HCT116 (cell line): Measurements from ENCODE around the gene GALNT17. TPM values are rescaled to one million over a fixed set of nuclear protein-coding genes. Genes with fewer than 3 reads are reported as not detected.

Experiments
- ATAC-seq: fragments of 200-7000 bp; cut with Tn5 transposase; 2 replicates; pipeline ENCODE4 v1.9.1; 2020; ENCODE audit warnings: mild to moderate bottlenecking, moderate library complexity
- BruUV-seq: library from RNA; stranded (reverse); fragments of 400-500 nt; replicated peaks from 2 replicates; lab custom pipeline; 2021; lab: Mats Ljungman, UMichigan
- CTCF ChIA-PET: fragments of 300-600 bp; sonication (Branson Sonifier 250); formaldehyde crosslinking; loops from one replicate; lab custom pipeline; 2021; ENCODE audit warnings: antibody characterized with exemption; lab: Charles Lee
- POLR2A ChIA-PET: fragments of 300-600, 350-600 bp; sonication (Branson Sonifier 250); formaldehyde crosslinking; loops from one replicate; lab custom pipeline; 2021; ENCODE audit warnings: antibody characterized with exemption; lab: Charles Lee
- RAD21 ChIA-PET, 2 experiments: fragments of 300-600 bp; sonication (Branson Sonifier 250); formaldehyde crosslinking; loops; one replicate each; lab custom pipeline; 2023; ENCODE audit warnings: low total read pairs in 2 of 2; ENCODE audit not compliant: uncharacterized antibody in 2 of 2, unreplicated experiment in 2 of 2, low non-redundant PET in 1 of 2; lab: Charles Lee
- DNase-seq: peaks from one replicate; pipeline ENCODE4 v3.0.0-alpha.2; 2010; ENCODE audit warnings: low read depth, low spot score
- H2AFZ ChIP-seq: fragments of 200-600 bp; shearing (Covaris generic), sonication (generic); 2 replicates; pipeline ENCODE4 v1.6.1; 2017; ENCODE audit warnings: low read depth, mixed run types, mixed read lengths, antibody characterized with exemption, low read length; ENCODE audit not compliant: poor library complexity, severe bottlenecking
- H3K27ac ChIP-seq: 2 replicates; pipeline ENCODE4 v1.5.1; 2012; ENCODE audit warnings: low read depth, low read length
- H3K27me3 ChIP-seq: fragments of 200-600 bp; sonication (generic); 2 replicates; pipeline ENCODE4 v1.6.1; 2016; ENCODE audit warnings: mixed run types, low read length, mixed read lengths; ENCODE audit not compliant: insufficient read depth
- H3K36me3 ChIP-seq, 2 experiments: fragments of 200-500 bp in 1 of 2; fragments of 200-600 bp in 1 of 2; sonication (Bioruptor generic) in 1 of 2; sonication (generic) in 1 of 2; 2 replicates each; pipeline versions ENCODE4 v1.5.1 to v1.6.1; 2014 to 2016; ENCODE audit warnings: low read length in 2 of 2, inconsistent platforms in 1 of 2, mixed read lengths in 1 of 2, mixed run types in 1 of 2; ENCODE audit not compliant: insufficient read depth in 2 of 2, control insufficient read depth in 1 of 2
- H3K4me1 ChIP-seq, 2 experiments: fragments of 200-600 bp in 1 of 2; sonication (generic) in 1 of 2; 2 replicates each; pipeline versions ENCODE4 v1.5.1 to v1.6.1; 2012 to 2017; ENCODE audit warnings: low read length in 2 of 2, inconsistent platforms in 1 of 2, mild to moderate bottlenecking in 1 of 2, mixed read lengths in 1 of 2, mixed run types in 1 of 2, moderate library complexity in 1 of 2; ENCODE audit not compliant: insufficient read depth in 2 of 2, control insufficient read depth in 1 of 2
- H3K4me2 ChIP-seq: fragments of 200-600 bp; sonication (generic); 2 replicates; pipeline ENCODE4 v1.6.1; 2017; ENCODE audit warnings: mixed run types, low read length, mixed read lengths
- H3K4me3 ChIP-seq, 2 experiments: fragments of 200-600 bp in 1 of 2; sonication (generic) in 1 of 2; replicated peaks in 1 of 2; 2 replicates each; pipeline ENCODE4 v1.5.1; 2011 to 2016; ENCODE audit warnings: low read length in 2 of 2, control low read depth in 1 of 2, low read depth in 1 of 2, mild to moderate bottlenecking in 1 of 2, mixed read lengths in 1 of 2, mixed run types in 1 of 2
- H3K79me2 ChIP-seq: fragments of 200-600 bp; sonication (generic); 2 replicates; pipeline ENCODE4 v1.6.1; 2017; ENCODE audit warnings: mild to moderate bottlenecking, mixed run types, low read length, moderate library complexity, mixed read lengths; ENCODE audit not compliant: insufficient read depth
- H3K9ac ChIP-seq: fragments of 200-600 bp; sonication (generic); 2 replicates; pipeline ENCODE4 v1.6.1; 2016; ENCODE audit warnings: low read length, mixed read lengths
- H3K9me2 ChIP-seq: fragments of 200-600 bp; sonication (generic), shearing (Covaris generic); 2 replicates; pipeline ENCODE4 v1.6.1; 2017; ENCODE audit warnings: mixed run types, mild to moderate bottlenecking, moderate library complexity; ENCODE audit not compliant: insufficient read depth
- H3K9me3 ChIP-seq, 2 experiments: fragments of 200-500 bp in 1 of 2; fragments of 200-600 bp in 1 of 2; sonication (Bioruptor generic) in 1 of 2; sonication (generic) in 1 of 2; 2 replicates each; pipeline ENCODE4 v1.6.1; 2014 to 2017; ENCODE audit warnings: low read length in 2 of 2, mixed read lengths in 2 of 2, inconsistent platforms in 1 of 2, low read depth in 1 of 2, mild to moderate bottlenecking in 1 of 2, mixed run types in 1 of 2, moderate library complexity in 1 of 2; ENCODE audit not compliant: control insufficient read depth in 1 of 2, insufficient read depth in 1 of 2
- H4K20me1 ChIP-seq: fragments of 200-600 bp; sonication (generic), shearing (Covaris generic); 2 replicates; pipeline ENCODE4 v1.6.1; 2017; ENCODE audit warnings: mixed run types, mild to moderate bottlenecking, moderate library complexity; ENCODE audit not compliant: insufficient read depth
- CBX3 ChIP-seq: IDR thresholded peaks from 2 replicates; pipeline ENCODE4 v1.6.1; 2012; ENCODE audit warnings: low read depth
- CEBPB ChIP-seq: IDR thresholded peaks from 2 replicates; pipeline ENCODE4 v1.6.1; 2012; ENCODE audit warnings: low read depth
- ELF1 ChIP-seq: IDR thresholded peaks from 2 replicates; pipeline ENCODE4 v1.6.1; 2012; ENCODE audit warnings: low read depth, borderline replicate concordance
- EZH2 ChIP-seq: fragments of 200-600 bp; sonication (generic); IDR thresholded peaks from 2 replicates; pipeline ENCODE4 v1.6.1; 2017; ENCODE audit warnings: antibody characterized with exemption, mixed run types
- EZH2phosphoT487 ChIP-seq: fragments of 200-600 bp; IDR thresholded peaks from 2 replicates; pipeline ENCODE4 v1.6.1; 2018; ENCODE audit warnings: antibody characterized with exemption, borderline replicate concordance
- FOSL1 ChIP-seq: IDR thresholded peaks from 2 replicates; pipeline ENCODE4 v1.6.1; 2012; ENCODE audit warnings: low read depth
- JUND ChIP-seq: IDR thresholded peaks from 2 replicates; pipeline ENCODE4 v1.6.1; 2012
- POLR2A ChIP-seq: IDR thresholded peaks from 2 replicates; pipeline ENCODE4 v1.7.0; 2011; ENCODE audit warnings: borderline replicate concordance; ENCODE audit not compliant: insufficient read depth, insufficient read length; ENCODE audit errors: extremely low read depth
- POLR2AphosphoS5 ChIP-seq: IDR thresholded peaks from 2 replicates; pipeline ENCODE4 v1.6.1; 2011; ENCODE audit warnings: mild to moderate bottlenecking, low read depth, low read length, moderate library complexity
- RAD21 ChIP-seq: IDR thresholded peaks from 2 replicates; pipeline ENCODE4 v1.6.1; 2012; ENCODE audit warnings: low read depth, mild to moderate bottlenecking
- SP1 ChIP-seq: IDR thresholded peaks from 2 replicates; pipeline ENCODE4 v1.6.1; 2012; ENCODE audit warnings: low read depth
- SRF ChIP-seq: IDR thresholded peaks from 2 replicates; pipeline ENCODE4 v1.6.1; 2012; ENCODE audit warnings: low read depth
- YY1 ChIP-seq: IDR thresholded peaks from 2 replicates; pipeline ENCODE4 v1.6.1; 2011; ENCODE audit warnings: low read length, low read depth, moderate library complexity, mild to moderate bottlenecking; ENCODE audit not compliant: insufficient replicate concordance; ENCODE audit errors: extremely low read depth
- ZFX ChIP-seq: fragments of 450-650 bp; IDR thresholded peaks from 2 replicates; pipeline ENCODE4 v1.6.1; 2017
- ZNF274 ChIP-seq: fragments of 200-500 bp; sonication (Bioruptor generic); IDR thresholded peaks from 2 replicates; pipeline ENCODE4 v1.6.1; 2014; ENCODE audit warnings: mild to moderate bottlenecking, low read depth, low read length, inconsistent platforms
- intact Hi-C: fragments of 100-400 bp; cut with micrococcal nuclease; formaldehyde crosslinking; loops from 2 replicates; pipeline ENCODE4 v1.10.0; 2022
- total RNA-seq: library from RNA; stranded (reverse); gene quantifications from one replicate; pipeline ENCODE4 v1.2.1, GENCODE V29; 2021; ENCODE audit not compliant: unreplicated experiment
- TF ChIP-seq, protein P1 (sequence below): IDR thresholded peaks from 2 replicates; pipeline ENCODE4 v1.6.1; 2011; ENCODE audit warnings: mild to moderate bottlenecking, low read length, moderate library complexity; ENCODE audit not compliant: insufficient replicate concordance; ENCODE audit errors: extremely low read depth
- TF ChIP-seq, protein P2 (sequence below): IDR thresholded peaks from 2 replicates; pipeline ENCODE4 v1.6.1; 2012

The GALNT17 gene
- total RNA-seq, 1 experiment from 2014 or later, result not detected

DNA sequence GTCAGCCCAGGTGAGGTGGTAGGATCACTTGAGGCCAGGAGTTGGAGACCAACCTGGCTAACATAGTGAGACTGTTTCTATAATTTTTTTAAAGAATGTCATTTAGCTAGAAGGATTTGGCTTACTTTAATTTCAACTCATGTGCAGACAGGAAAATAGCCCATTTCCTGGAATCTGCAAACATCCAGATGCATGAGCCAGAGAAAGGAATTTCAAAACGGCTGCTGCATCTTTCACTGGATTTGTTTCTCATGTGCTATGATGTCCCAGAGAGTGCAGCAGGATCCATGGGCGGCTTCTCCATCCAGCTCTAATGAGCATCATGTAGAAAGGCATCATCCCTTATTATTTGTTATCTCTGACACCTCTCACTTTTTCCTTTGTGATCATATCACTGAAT is 149.3 kb downstream of the GALNT17 start:
- H3K9me3 ChIP-seq, result no peaks in the 10 kb centered on the region; a peak in 2 of 4 replicates
- no peaks in the 10 kb centered on the region for H3K4me1 ChIP-seq
- no peaks in the 10 kb centered on the region for H3K27me3 ChIP-seq
- no peaks in the 10 kb centered on the region for H4K20me1 ChIP-seq
- no peak for DNase-seq
- BruUV-seq, result no TSS peak
- intact Hi-C loops, result no loop called here
- no peak for ATAC-seq
- no peaks in the 10 kb centered on the region for H3K9me2 ChIP-seq
- TF ChIP-seq ZFX (no peak), SP1 (no peak), POLR2AphosphoS5 (no peak), SRF (no peak), JUND (no peak), ZNF274 (no peak), YY1 (no peak), CBX3 (no peak), RAD21 (no peak), EZH2phosphoT487 (no peak), CEBPB (no peak), EZH2 (no peak), ELF1 (no peak), POLR2A (no peak), FOSL1 (no peak)
- TF ChIP-seq, protein P1, sequence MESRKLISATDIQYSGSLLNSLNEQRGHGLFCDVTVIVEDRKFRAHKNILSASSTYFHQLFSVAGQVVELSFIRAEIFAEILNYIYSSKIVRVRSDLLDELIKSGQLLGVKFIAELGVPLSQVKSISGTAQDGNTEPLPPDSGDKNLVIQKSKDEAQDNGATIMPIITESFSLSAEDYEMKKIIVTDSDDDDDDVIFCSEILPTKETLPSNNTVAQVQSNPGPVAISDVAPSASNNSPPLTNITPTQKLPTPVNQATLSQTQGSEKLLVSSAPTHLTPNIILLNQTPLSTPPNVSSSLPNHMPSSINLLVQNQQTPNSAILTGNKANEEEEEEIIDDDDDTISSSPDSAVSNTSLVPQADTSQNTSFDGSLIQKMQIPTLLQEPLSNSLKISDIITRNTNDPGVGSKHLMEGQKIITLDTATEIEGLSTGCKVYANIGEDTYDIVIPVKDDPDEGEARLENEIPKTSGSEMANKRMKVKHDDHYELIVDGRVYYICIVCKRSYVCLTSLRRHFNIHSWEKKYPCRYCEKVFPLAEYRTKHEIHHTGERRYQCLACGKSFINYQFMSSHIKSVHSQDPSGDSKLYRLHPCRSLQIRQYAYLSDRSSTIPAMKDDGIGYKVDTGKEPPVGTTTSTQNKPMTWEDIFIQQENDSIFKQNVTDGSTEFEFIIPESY, result no peak
- TF ChIP-seq, protein P2, sequence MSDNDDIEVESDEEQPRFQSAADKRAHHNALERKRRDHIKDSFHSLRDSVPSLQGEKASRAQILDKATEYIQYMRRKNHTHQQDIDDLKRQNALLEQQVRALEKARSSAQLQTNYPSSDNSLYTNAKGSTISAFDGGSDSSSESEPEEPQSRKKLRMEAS, result no peak
- POLR2A ChIA-PET, result no interaction called here
- no peaks in the 10 kb centered on the region for H3K36me3 ChIP-seq
- CTCF ChIA-PET, result no interaction called here
- H3K4me2 ChIP-seq, result no peak overlapping the region
- RAD21 ChIA-PET, result no interaction called here
- no peak overlapping the region for H3K4me3 ChIP-seq
- no peak overlapping the region for H3K9ac ChIP-seq
- no peak overlapping the region for H2AFZ ChIP-seq
- no peak overlapping the region for H3K27ac ChIP-seq
- H3K79me2 ChIP-seq, result no peaks in the 10 kb centered on the region
